GM21390 (cell line): ENCODE results near the gene MUC6.
"Not testable (repeated sequence)": the region's sequence is repeated elsewhere in the genome, so short reads cannot be mapped to it uniquely, and the experiment has no call there.

Experiments
- ATAC-seq: cut with Tn5 transposase; IDR thresholded peaks from one replicate; pipeline ENCODE4 v1.9.1; 2021; ENCODE audit not compliant: unreplicated experiment

Gene MUC6

GRCh38 chr11:1024597-1025409 is 11.7 kb downstream of the MUC6 start:
- no peak for ATAC-seq

- ATAC-seq: no peak
Measured at GRCh38 chr11:1023811-1024596, 12.5 kb downstream of the MUC6 start.

GRCh38 chr11:1022908-1023810 is 13.4 kb downstream of the MUC6 start:
- no peak for ATAC-seq

- no peak for ATAC-seq
Measured at GRCh38 chr11:1022411-1022810, 14.1 kb downstream of the MUC6 start.

- no peak for ATAC-seq
Measured at GRCh38 chr11:1020211-1020905, 16.2 kb downstream of the MUC6 start.

- no peak for ATAC-seq
Measured at GRCh38 chr11:1019321-1019910, 17.1 kb downstream of the MUC6 start.

GRCh38 chr11:1018091-1018490 is 18.4 kb downstream of the MUC6 start:
- ATAC-seq: no peak

- no peak for ATAC-seq
Measured at GRCh38 chr11:1017269-1018005, 19.1 kb downstream of the MUC6 start.

- not testable (repeated sequence) for ATAC-seq
Measured at GRCh38 chr11:1016610-1017126, 19.9 kb downstream of the MUC6 start.

- ATAC-seq: no peak
Measured at GRCh38 chr11:1015826-1016545, 20.5 kb downstream of the MUC6 start.

- no peak for ATAC-seq
Measured at GRCh38 chr11:1015064-1015463, 21.5 kb downstream of the MUC6 start.

GRCh38 chr11:1014276-1014675 is 22.2 kb downstream of the MUC6 start:
- no peak for ATAC-seq

GRCh38 chr11:1013631-1013935 is 22.9 kb downstream of the MUC6 start:
- ATAC-seq: no peak

GRCh38 chr11:1012740-1013630 is 23.5 kb downstream of the MUC6 start:
- ATAC-seq: no peak

GRCh38 chr11:1012291-1012690 is 24.2 kb downstream of the MUC6 start:
- ATAC-seq: no peak

GRCh38 chr11:1011320-1011698 is 25.2 kb downstream of the MUC6 start:
- no peak for ATAC-seq

GRCh38 chr11:1010551-1011319 is 25.8 kb downstream of the MUC6 start:
- ATAC-seq: no peak
